ENCODE data around the gene ADAMTS16.

Gene ADAMTS16

DNA sequence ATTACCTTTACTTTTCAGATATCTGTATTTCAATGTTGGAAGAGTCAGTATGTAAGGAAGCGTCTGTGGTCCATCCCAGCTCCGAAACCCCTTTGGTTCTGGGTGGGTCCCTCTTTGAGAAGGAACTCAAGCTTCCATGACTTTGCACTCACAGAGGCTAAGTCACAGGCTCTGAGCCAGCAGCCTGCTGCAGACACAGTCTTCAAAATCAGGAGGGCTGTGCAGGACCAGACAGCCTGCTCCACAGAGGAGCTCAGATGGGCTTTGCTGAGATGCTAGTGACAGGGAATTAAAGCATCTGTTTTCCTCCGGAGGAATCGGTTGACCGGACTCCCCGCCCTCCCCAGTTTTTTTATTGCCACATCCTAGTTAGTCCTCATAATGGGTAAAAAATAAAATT is 155.9 kb downstream of the ADAMTS16 start:
- TF ChIP-seq, protein P1, sequence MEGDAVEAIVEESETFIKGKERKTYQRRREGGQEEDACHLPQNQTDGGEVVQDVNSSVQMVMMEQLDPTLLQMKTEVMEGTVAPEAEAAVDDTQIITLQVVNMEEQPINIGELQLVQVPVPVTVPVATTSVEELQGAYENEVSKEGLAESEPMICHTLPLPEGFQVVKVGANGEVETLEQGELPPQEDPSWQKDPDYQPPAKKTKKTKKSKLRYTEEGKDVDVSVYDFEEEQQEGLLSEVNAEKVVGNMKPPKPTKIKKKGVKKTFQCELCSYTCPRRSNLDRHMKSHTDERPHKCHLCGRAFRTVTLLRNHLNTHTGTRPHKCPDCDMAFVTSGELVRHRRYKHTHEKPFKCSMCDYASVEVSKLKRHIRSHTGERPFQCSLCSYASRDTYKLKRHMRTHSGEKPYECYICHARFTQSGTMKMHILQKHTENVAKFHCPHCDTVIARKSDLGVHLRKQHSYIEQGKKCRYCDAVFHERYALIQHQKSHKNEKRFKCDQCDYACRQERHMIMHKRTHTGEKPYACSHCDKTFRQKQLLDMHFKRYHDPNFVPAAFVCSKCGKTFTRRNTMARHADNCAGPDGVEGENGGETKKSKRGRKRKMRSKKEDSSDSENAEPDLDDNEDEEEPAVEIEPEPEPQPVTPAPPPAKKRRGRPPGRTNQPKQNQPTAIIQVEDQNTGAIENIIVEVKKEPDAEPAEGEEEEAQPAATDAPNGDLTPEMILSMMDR (IDR thresholded peaks at IDR 0.05; ENCODE audit: insufficient read depth, low read depth, low read length, missing control alignments), result no peak
- DNase-seq (ENCODE audit: low read depth), result no peak
- H3K4me3 ChIP-seq (ENCODE audit: low read length), result no peak overlapping the region

DNA sequence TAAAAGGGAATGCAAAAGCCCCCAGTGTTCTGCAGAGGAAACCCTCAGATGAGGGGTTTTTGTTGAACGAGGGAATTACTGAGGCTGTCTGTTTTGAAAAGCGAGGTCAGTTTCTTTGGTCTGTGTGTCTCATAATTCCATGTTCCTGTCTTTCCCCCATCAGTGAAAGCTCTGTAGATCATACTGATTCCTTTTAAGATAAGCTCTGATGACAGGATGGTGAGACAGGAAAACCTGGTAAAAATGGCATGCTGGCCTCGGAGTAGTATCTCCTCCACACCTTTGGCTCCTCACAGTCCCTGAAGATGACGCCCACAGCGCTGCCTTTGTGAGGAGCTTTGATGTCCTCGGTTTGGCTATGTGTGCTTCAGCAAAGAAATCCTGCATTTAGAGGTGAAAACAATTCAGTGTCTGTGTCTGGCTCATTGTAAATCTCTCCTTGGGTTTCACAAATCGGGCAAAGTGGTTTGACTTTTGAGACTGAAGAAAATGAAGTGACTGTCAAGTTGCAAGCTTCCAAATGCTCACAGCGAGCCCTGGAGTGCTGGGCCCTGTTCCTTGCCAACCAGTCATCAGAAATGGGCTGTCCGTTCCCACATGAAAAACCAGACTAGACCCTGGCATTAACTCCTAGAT is 157.4 kb downstream of the ADAMTS16 start:
- DNase-seq (ENCODE audit: low read depth), result no peak

DNA sequence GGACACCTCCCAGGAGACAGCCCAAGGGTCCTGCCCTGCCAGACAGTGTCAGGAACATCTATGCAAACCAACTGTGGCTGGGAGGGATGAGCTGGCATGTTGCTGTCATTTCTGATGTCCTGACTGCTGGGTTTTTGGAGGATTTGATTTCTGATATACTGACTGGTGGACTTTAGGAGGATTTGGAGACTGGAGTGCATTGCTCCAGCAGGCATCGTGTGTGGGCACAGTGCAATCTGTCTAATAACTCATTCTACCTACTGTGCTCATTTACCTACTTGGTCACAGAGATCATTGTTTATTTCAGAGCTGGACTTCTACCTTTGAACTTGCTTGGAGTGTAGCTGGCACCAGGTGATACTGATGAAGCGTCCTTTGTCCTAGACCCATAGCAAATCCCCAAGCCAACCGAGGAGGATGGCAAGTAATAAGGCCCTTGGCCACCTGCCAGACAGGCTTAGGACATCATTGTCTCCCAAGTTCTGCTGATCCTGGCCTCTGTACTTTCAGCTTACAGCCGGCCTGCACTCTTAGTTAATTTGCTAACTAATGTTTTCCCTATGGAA is 158.0 kb downstream of the ADAMTS16 start:
- H3K4me3 ChIP-seq (ENCODE audit: low read length), result no peak overlapping the region
- no peak for DNase-seq (ENCODE audit: low read depth)
- TF ChIP-seq, protein P1 (IDR thresholded peaks at IDR 0.05; ENCODE audit: insufficient read depth, low read depth, low read length, missing control alignments), result no peak

More for the DNA sequence above, 157.4 kb downstream of the ADAMTS16 start:
- TF ChIP-seq, protein P1 (IDR thresholded peaks at IDR 0.05; ENCODE audit: insufficient read depth, low read depth, low read length, missing control alignments), result no peak
- no peak overlapping the region for H3K4me3 ChIP-seq (ENCODE audit: low read length)

DNA sequence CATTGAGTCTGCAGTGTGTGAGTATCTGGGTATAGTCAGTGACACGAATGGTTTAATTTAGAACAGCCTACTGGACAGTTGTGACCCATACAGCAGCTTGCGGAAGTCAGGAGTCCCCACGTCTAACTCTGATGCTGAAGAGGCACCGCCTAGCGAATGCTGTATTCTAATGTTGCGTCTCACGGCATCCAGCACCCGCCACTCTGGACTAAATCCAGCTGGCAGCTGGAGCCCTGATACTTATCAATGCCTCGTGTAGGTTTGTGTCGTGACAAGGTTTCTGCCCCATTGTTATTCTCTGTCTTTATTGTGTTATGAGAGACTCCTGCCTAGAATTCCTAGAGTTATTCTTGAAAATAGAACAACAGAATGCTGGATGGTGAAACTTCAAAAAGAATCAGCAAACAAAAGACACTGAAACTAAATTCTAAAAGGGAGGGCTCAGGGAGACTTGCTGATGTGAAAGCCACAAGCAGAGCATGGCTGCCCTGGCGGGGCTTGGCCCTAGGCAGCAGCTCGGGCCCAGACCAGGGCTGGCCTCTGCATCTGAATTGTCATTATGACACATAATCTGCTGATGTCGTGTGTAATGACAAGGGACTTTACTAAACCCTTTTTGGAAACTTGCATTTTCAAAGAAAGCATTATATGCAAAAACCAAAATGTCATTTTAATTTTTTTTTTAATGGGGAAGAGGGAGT is 158.9 kb downstream of the ADAMTS16 start:
- TF ChIP-seq, protein P1 (IDR thresholded peaks at IDR 0.05; ENCODE audit: insufficient read depth, low read depth, low read length, missing control alignments), result no peak
- H3K4me3 ChIP-seq (ENCODE audit: low read length), result no peak overlapping the region
- DNase-seq (ENCODE audit: low read depth), result no peak

DNA sequence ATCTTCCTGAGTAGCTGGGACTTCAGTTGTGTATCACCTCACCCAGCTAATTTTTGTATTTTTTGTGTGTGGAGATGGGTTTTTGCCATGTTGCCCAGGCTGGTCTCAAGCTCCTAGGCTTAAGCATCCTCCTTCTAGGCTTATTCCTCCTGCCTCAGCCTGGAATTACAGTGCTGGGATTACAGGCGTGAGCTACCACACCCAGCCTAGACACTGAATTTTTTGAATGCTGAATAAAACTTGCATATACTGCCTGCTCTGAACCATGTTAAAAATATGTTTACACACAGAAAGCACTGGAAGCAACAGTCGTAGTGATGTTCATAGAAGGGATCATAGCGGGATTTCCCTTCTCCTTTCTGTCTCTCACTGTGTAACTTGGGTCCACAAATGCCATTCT is 161.0 kb downstream of the ADAMTS16 start:
- TF ChIP-seq, protein P1 (IDR thresholded peaks at IDR 0.05; ENCODE audit: insufficient read depth, low read depth, low read length, missing control alignments), result no peak
- no peak for DNase-seq (ENCODE audit: low read depth)

DNA sequence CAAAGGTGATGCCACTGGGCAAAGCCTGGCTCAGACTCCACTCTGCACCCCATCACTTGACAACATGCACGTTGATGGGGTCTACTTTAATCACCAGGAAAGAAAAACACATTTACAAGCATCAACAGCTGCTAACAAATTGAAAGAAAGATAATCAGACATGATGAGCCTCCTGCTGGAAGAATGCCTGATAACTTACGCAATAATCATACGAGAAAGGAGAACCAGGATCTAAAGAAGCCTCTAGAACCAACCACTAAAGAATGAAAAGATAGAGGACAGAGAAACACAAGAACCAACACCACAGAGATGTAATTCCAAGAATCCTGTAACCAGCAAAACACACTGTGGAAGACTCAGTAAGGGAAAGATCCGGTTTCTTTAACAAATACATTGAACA is 162.1 kb downstream of the ADAMTS16 start:
- DNase-seq (ENCODE audit: low read depth), result no peak
- TF ChIP-seq, protein P1 (IDR thresholded peaks at IDR 0.05; ENCODE audit: insufficient read depth, low read depth, low read length, missing control alignments), result no peak
- no peak overlapping the region for H3K4me3 ChIP-seq (ENCODE audit: low read length)

More for the DNA sequence above, 161.0 kb downstream of the ADAMTS16 start:
- no peak overlapping the region for H3K4me3 ChIP-seq (ENCODE audit: low read length)
